ENCODE data around the gene NPPB. TPM values are rescaled to one million over a fixed set of nuclear protein-coding genes. Genes with fewer than 3 reads are reported as not detected.

NPPB gene
- total and polyA plus RNA-seq, 9 of the 15 experiments (the other 6 are each of a cell fraction or from before 2014, with no cell fraction given): not detected

- TF ChIP-seq ERF (CRISPR knock-in tag; IDR thresholded peaks at IDR 0.05) (no peak), MBD2 (IDR thresholded peaks at IDR 0.05; ENCODE audit: borderline replicate concordance, low read depth) (no peak), ZBTB49 (CRISPR knock-in tag; IDR thresholded peaks at IDR 0.05; ENCODE audit: borderline replicate concordance) (no peak), ZNF140 (CRISPR knock-in tag; IDR thresholded peaks at IDR 0.05) (no peak), MAFK (IDR thresholded peaks at IDR 0.05; ENCODE audit: low read length) (no peak), RBM22 (IDR thresholded peaks at IDR 0.05; ENCODE audit: low read depth, low read length, poor library complexity, severe bottlenecking) (no peak), KHSRP (IDR thresholded peaks at IDR 0.05) (no peak), FOXA1 (IDR thresholded peaks at IDR 0.05; ENCODE audit: borderline replicate concordance) (no peak), ZBED1 (IDR thresholded peaks at IDR 0.05) (no peak), SLC30A9 (CRISPR knock-in tag; IDR thresholded peaks at IDR 0.05) (no peak), MTA1 (IDR thresholded peaks at IDR 0.05; ENCODE audit: borderline replicate concordance) (no peak), TGIF2 (CRISPR knock-in tag; IDR thresholded peaks at IDR 0.05) (no peak), ZNF639 (CRISPR knock-in tag; conservative IDR thresholded peaks at IDR 0.05 in 1 of 2, IDR thresholded peaks at IDR 0.05 in 1 of 2) (no peak), ZNF212 (CRISPR knock-in tag; IDR thresholded peaks at IDR 0.05) (no peak), PHTF2 (CRISPR knock-in tag; IDR thresholded peaks at IDR 0.05) (no peak), ZNF12 (CRISPR knock-in tag; IDR thresholded peaks at IDR 0.05) (peak; percentile 78; the same call in 1 of the 2 replicates), NKRF (IDR thresholded peaks at IDR 0.05; ENCODE audit: borderline replicate concordance) (no peak), NELFE (IDR thresholded peaks at IDR 0.05; ENCODE audit: insufficient read depth, insufficient read length) (no peak), TAL1 (IDR thresholded peaks at IDR 0.05) (no peak), POLR2AphosphoS5 (IDR thresholded peaks at IDR 0.05; ENCODE audit: control insufficient read depth, insufficient read depth, low read depth, low read length) (no peak)
Measured at GRCh38 chr1:11881749-11882441, 23.1 kb upstream of the NPPB start (continued).

Data from K562 (cell line).